ENCODE data around the gene CLASRP. TPM values are rescaled to one million over a fixed set of nuclear protein-coding genes. Genes with fewer than 3 reads are reported as not detected.

Gene CLASRP
- total RNA-seq, 1 donor from 2014 or later: 90.9 TPM

GRCh38 chr19:45057444-45057843, 18.6 kb downstream of the CLASRP start:
- intact Hi-C loops (cut with micrococcal nuclease): no loop called here

DNA sequence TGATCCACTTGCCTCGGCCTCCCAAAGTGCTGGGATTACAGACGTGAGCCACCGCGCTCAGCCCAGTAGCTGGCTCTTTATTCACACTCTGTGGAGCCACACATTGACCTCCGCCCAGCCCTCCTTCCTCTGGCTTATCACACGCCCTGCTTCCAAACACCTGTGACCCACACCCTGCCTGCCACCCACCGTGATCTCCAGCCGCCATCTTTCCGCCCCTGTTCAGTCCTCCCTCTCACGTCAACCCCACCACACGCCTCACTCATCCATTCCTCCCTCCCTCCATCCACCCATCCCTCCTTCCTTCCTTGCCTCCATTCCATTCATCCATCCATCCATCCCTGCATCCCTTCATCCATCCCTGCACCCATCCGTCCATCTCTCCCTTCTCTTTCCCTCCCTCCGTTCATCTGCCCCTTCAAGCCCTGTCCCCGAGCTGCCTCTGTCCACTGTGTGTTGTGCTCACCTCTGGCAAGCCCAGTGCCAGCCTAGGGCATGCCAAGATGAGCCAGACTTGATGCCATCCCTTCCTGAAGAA, 19.8 kb downstream of the CLASRP start:
- intact Hi-C loops (cut with micrococcal nuclease): loop anchor here (1.0 kb wide), 1 partner anchor 69 kb away; no protein-coding TSS in a partner anchor

GRCh38 chr19:45059258-45059965, 20.6 kb downstream of the CLASRP start:
- intact Hi-C loops (cut with micrococcal nuclease): loop anchor here (1.0 kb wide), 1 partner anchor 70 kb away; no protein-coding TSS in a partner anchor

GRCh38 chr19:45061965-45062364, 23.1 kb downstream of the CLASRP start:
- intact Hi-C loops (cut with micrococcal nuclease): no loop called here

- intact Hi-C loops (cut with micrococcal nuclease): no loop called here
These were observed 25.3 kb downstream of the CLASRP start for GRCh38 chr19:45063851-45064801.

GRCh38 chr19:45066921-45067661, 28.2 kb downstream of the CLASRP start:
- intact Hi-C loops (cut with micrococcal nuclease): no loop called here

- intact Hi-C loops (cut with micrococcal nuclease): no loop called here
These were observed 29.2 kb downstream of the CLASRP start for GRCh38 chr19:45068041-45068440.

GRCh38 chr19:45069056-45069455, 30.2 kb downstream of the CLASRP start:
- intact Hi-C loops (cut with micrococcal nuclease): no loop called here

DNA sequence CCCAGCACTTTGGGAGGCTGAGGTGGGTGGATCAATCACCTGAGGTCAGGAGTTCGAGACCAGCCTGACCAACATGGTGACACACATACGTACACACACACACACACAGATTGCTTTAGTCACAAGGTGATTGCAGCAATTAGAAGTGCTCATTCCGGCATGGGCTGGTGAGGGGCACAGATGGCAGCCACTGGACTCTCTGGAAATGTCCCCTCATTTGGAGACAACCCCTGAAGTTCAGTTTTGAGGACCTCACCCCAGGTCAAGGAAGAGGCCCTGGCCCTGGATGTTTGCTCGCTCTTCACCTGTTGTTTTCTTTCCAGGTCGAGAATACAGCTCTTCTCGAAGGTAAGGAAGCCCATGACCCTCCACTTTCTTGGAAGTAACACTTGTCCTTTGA, 31.4 kb downstream of the CLASRP start:
- intact Hi-C loops (cut with micrococcal nuclease): no loop called here

DNA sequence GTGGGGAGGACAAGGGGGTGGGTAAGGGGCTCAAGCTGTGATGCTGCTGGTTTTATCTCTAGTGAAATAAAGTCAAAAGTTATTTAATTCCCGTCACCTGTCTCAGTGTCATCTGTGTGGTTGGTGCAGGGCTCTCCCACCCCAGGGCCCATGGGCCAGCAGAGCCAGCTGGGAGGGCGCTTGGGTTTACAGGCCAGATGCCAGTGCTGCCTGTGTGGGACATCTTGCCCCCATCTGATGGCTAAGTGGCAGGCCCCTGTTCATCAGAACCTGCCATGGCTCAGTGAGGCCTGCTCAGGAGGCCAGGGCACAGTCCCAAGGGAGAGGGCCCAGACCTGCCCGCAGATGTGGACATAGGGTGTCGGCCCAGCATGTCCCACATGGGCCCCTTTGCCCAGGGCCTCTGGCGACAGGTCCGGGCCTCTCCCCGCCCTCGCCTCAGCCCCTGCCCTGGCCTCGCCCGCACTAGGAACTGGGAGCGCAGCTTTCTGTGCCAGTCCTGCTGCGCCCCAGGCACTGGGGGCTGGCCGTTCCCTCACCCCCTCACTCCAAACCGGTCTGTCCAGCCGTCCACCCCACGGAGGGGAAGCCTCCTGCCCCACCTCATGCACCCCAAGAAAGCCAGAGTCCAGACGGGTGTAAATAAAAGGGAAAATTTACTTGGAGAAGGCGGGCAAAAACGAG, 32.2 kb downstream of the CLASRP start:
- intact Hi-C loops (cut with micrococcal nuclease): no loop called here

DNA sequence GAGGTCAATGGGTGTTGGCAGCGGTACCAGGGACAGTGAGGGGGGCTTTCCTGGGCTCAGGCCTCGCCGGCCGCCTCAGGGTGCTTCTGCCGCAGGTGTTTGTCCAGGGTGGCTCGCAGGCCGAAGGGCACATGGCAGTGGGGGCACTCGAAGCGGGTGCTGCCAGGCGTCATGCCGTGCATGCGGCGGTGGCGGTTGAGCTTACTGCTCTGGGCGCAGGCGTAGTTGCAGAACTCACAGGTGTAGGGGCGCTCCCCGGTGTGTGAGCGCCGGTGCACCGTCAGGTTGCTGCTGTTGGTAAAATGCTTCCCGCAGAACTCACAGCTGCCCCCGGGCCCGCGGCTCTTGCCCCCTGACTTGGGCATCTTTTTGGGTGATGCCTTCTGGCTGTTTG, 32.7 kb downstream of the CLASRP start:
- intact Hi-C loops (cut with micrococcal nuclease): no loop called here

- intact Hi-C loops (cut with micrococcal nuclease): no loop called here
These were observed 33.3 kb downstream of the CLASRP start for GRCh38 chr19:45071969-45072790.

DNA sequence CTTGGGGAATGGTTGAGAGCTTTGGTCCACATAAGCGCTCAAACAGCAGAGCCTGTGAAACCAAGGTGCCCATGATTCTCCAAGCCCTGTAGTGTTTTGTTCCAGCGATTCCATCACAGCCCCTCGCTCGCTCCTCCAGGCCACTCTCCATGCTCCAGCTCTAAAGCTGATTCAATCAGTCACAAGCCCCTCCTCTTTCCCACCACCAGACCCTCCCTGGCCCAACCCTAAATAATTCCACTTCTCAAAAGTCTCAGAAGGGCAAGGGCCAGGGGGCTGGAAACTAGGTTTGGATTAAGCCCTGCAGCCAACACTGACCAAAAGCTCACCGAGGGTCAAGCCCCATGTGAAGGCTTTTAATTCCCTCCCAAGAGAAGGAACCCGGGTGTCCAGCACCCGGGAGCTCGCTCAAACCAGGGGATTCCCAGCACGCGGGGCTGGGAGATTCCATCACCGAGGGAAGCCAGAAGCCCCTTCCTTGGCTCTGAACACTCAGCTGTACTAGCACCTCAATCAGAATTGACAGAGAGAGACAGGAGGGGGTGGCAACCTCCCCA, 36.0 kb downstream of the CLASRP start:
- intact Hi-C loops (cut with micrococcal nuclease): loop anchor here (5.0 kb wide), 1 partner anchor 102 kb away; the partner anchor contains the start of genes BLOC1S3 and TRAPPC6A

GRCh38 chr19:45075301-45076028, 36.6 kb downstream of the CLASRP start:
- intact Hi-C loops (cut with micrococcal nuclease): loop anchor here (1.0 to 5.0 kb wide), 3 partner anchors 16 to 102 kb away; partner anchors contain the start of genes BLOC1S3, CLASRP and TRAPPC6A

GRCh38 chr19:45076029-45076850, 37.4 kb downstream of the CLASRP start, which contains the start of gene ZNF296:
ZNF296 (minus strand) TSS chr19:45076478; CDS start chr19:45076373, 105 bp downstream.
- intact Hi-C loops (cut with micrococcal nuclease): loop anchor here (1.0 to 5.0 kb wide), 3 partner anchors 15 to 101 kb away; partner anchors contain the start of genes BLOC1S3, CLASRP and TRAPPC6A

- intact Hi-C loops (cut with micrococcal nuclease): loop anchor here (1.0 to 5.0 kb wide), 3 partner anchors 14 to 100 kb away; partner anchors contain the start of genes BLOC1S3, CLASRP and TRAPPC6A
These were observed 38.2 kb downstream of the CLASRP start for GRCh38 chr19:45076851-45077730.

All from T-helper 2 cell treated with Interferon-gamma antibody and Interleukin-4, amounts not matched to agents 100 ng/mL and 5 ng/mL, for 36 hours (primary cell).